CD4-positive, alpha-beta memory T cell (primary cell): ENCODE measurements around the gene FLT3LG. TPM values are rescaled to one million over a fixed set of nuclear protein-coding genes. Genes with fewer than 3 reads are reported as not detected.
A peak's percentile ranks its signal among the peaks of the same experiment; 100 is the strongest.
"Not testable (repeated sequence)": the region's sequence is repeated elsewhere in the genome, so short reads cannot be mapped to it uniquely, and the experiment has no call there.

Experiments
- CTCF ChIA-PET: fragments of 350-600 bp; sonication (Branson Sonifier 250); formaldehyde crosslinking; loops from one replicate; lab custom pipeline; 2021; ENCODE audit warnings: inconsistent platforms; ENCODE audit not compliant: partially characterized antibody; lab: Charles Lee
- POLR2A ChIA-PET: fragments of 350-600 bp; sonication (Branson Sonifier 250); formaldehyde crosslinking; loops from one replicate; lab custom pipeline; 2021; ENCODE audit not compliant: partially characterized antibody; lab: Charles Lee
- DNase-seq, 5 donors: peaks; one replicate each; pipeline versions ENCODE4 v3.0.0 to v3.0.0-alpha.2; 2020 to 2022; ENCODE audit warnings: mixed read lengths in 1 of 5
- H3K27ac ChIP-seq: one replicate; pipeline ENCODE4 v1.7.0; 2013; ENCODE audit warnings: low read depth, low read length
- H3K27me3 ChIP-seq: 2 replicates; pipeline ENCODE4 v1.7.0; 2013; ENCODE audit warnings: mild to moderate bottlenecking, low read length, moderate library complexity; ENCODE audit not compliant: insufficient read depth
- H3K36me3 ChIP-seq: 2 replicates; pipeline ENCODE4 v1.7.0; 2013; ENCODE audit warnings: mild to moderate bottlenecking, low read length, moderate library complexity; ENCODE audit not compliant: insufficient read depth
- H3K4me1 ChIP-seq: 2 replicates; pipeline ENCODE4 v1.7.0; 2013; ENCODE audit warnings: mild to moderate bottlenecking, low read length, moderate library complexity; ENCODE audit not compliant: insufficient read depth
- H3K4me3 ChIP-seq, 2 donors: one replicate each; pipeline ENCODE4 v1.7.0; 2013; ENCODE audit warnings: low read length in 2 of 2, mild to moderate bottlenecking in 1 of 2
- H3K9me3 ChIP-seq, 2 donors: one replicate each; pipeline ENCODE4 v1.7.0; 2013; ENCODE audit warnings: low read length in 2 of 2, control low read depth in 1 of 2; ENCODE audit not compliant: control insufficient read depth in 1 of 2
- H3K27ac Mint-ChIP-seq, 7 donors: one replicate each; pipeline ENCODE4 v1.8.0; 2020 to 2021; ENCODE audit warnings: mixed read lengths in 7 of 7, mild to moderate bottlenecking in 6 of 7, inconsistent platforms in 3 of 7, moderate library complexity in 3 of 7
- H3K27me3 Mint-ChIP-seq, 2 donors: one replicate each; pipeline ENCODE4 v1.8.0; 2020 to 2021; ENCODE audit warnings: mixed read lengths in 2 of 2
- H3K36me3 Mint-ChIP-seq, 2 donors: one replicate each; pipeline ENCODE4 v1.8.0; 2020 to 2021; ENCODE audit warnings: mixed read lengths in 2 of 2, inconsistent platforms in 1 of 2, mild to moderate bottlenecking in 1 of 2
- H3K4me1 Mint-ChIP-seq, 4 donors: one replicate each; pipeline ENCODE4 v1.8.0; 2020 to 2021; ENCODE audit warnings: mixed read lengths in 4 of 4, mild to moderate bottlenecking in 1 of 4
- H3K4me3 Mint-ChIP-seq, 8 donors: one replicate each; pipeline ENCODE4 v1.8.0; 2020 to 2021; ENCODE audit warnings: mixed read lengths in 8 of 8, mild to moderate bottlenecking in 7 of 8, moderate library complexity in 6 of 8, inconsistent platforms in 3 of 8
- H3K9me3 Mint-ChIP-seq, 8 donors: one replicate each; pipeline ENCODE4 v1.8.0; 2020 to 2021; ENCODE audit warnings: mixed read lengths in 8 of 8, mild to moderate bottlenecking in 5 of 8, inconsistent platforms in 3 of 8, moderate library complexity in 1 of 8
- intact Hi-C: fragments of 100-400 bp; cut with micrococcal nuclease; formaldehyde crosslinking; loops from one replicate; pipeline ENCODE4 v1.15.1; 2023
- polyA plus RNA-seq, 2 donors: library from polyadenylated mRNA; unstranded; fragments of 300-500 nt; fragmentation: Illumina TruSeq; gene quantifications; one replicate each; pipeline ENCODE4 v1.2.3, GENCODE V29; 2021
- total RNA-seq, 2 experiments: library from RNA; stranded (reverse); gene quantifications; one replicate each; pipeline ENCODE4 v1.2.3, GENCODE V29; 2021

Gene FLT3LG
- total and polyA plus RNA-seq, 4 experiments from 2014 or later = 114 to 252 (median 130) TPM

- peak overlapping the region in 1 of 8 donors; percentile 49 for H3K4me3 Mint-ChIP-seq
- no peak overlapping the region for H3K27ac ChIP-seq
- no peaks in the 10 kb centered on the region for H3K9me3 ChIP-seq
- DNase-seq = no peak
- POLR2A ChIA-PET = interaction anchor here (1.4 to 5.1 kb wide), 2 partner anchors 14 to 17 kb away, joined by 5 to 34 read pairs; no protein-coding TSS in a partner anchor
- H3K27me3 ChIP-seq = no peaks in the 10 kb centered on the region
- peaks cover 46% of the 10 kb centered on the region for H3K4me1 ChIP-seq
- H3K36me3 Mint-ChIP-seq = peaks cover 19 to 31% of the 10 kb centered on the region in 2 donors
- H3K4me1 Mint-ChIP-seq = peaks cover 19 to 62% (median 38%) of the 10 kb centered on the region in 4 donors
- CTCF ChIA-PET = interaction anchor here (1.2 to 15.5 kb wide), 3 partner anchors 10 to 91 kb away, joined by 3 to 227 read pairs (median 3); partner anchors contain the start of gene FLT3LG
- H3K27me3 Mint-ChIP-seq = no peaks in the 10 kb centered on the region
- intact Hi-C loops = no loop called here
- peaks cover 12% of the 10 kb centered on the region for H3K36me3 ChIP-seq
- peak overlapping the region in 5 of 7 donors; percentile 22 to 73 (median 60) for H3K27ac Mint-ChIP-seq
- no peaks in the 10 kb centered on the region for H3K9me3 Mint-ChIP-seq
- H3K4me3 ChIP-seq = no peak overlapping the region
Measured at GRCh38 chr19:49455773-49456172, 18.2 kb upstream of the FLT3LG start.

- POLR2A ChIA-PET = interaction anchor here (1.4 to 5.1 kb wide), 2 partner anchors 13 to 17 kb away, joined by 5 to 34 read pairs; no protein-coding TSS in a partner anchor
Measured at GRCh38 chr19:49456326-49456725, 17.7 kb upstream of the FLT3LG start.

GRCh38 chr19:49458567-49458903, 15.5 kb upstream of the FLT3LG start:
- CTCF ChIA-PET = interaction anchor here (1.1 to 2.8 kb wide), 3 partner anchors 11 to 20 kb away, joined by 3 to 20 read pairs (median 8); partner anchors contain the start of gene FLT3LG
- POLR2A ChIA-PET = interaction anchor here (0.8 to 5.1 kb wide), 6 partner anchors 8 to 17 kb away, joined by 3 to 34 read pairs (median 5); no protein-coding TSS in a partner anchor
- Histone ChIP-seq H3K4me1 (peaks cover 29% of the 10 kb centered on the region), H3K9me3 (no peaks in the 10 kb centered on the region), H3K27me3 (no peaks in the 10 kb centered on the region), H3K27ac (peak overlapping the region; percentile 33), H3K36me3 (peaks cover 12% of the 10 kb centered on the region), H3K4me3 (no peak overlapping the region)
- H3K9me3 Mint-ChIP-seq = no peaks in the 10 kb centered on the region
- DNase-seq = no peak
- intact Hi-C loops = no loop called here
- peak overlapping the region; percentile 60 to 85 (median 78) for H3K27ac Mint-ChIP-seq
- H3K4me1 Mint-ChIP-seq = peaks cover 9 to 38% (median 20%) of the 10 kb centered on the region in 4 donors
- H3K27me3 Mint-ChIP-seq = no peaks in the 10 kb centered on the region
- peaks cover 15 to 18% of the 10 kb centered on the region in 2 donors for H3K36me3 Mint-ChIP-seq
- peak overlapping the region in 1 of 8 donors; percentile 41 for H3K4me3 Mint-ChIP-seq

More at GRCh38 chr19:49456326-49456725, 17.7 kb upstream of the FLT3LG start:
- H3K4me3 Mint-ChIP-seq = peak overlapping the region in 1 of 8 donors; percentile 49
- intact Hi-C loops = no loop called here
- H3K27me3 Mint-ChIP-seq = no peaks in the 10 kb centered on the region
- Histone ChIP-seq H3K4me1 (peaks cover 43% of the 10 kb centered on the region), H3K4me3 (no peak overlapping the region), H3K27ac (no peak overlapping the region), H3K9me3 (no peaks in the 10 kb centered on the region), H3K36me3 (peaks cover 12% of the 10 kb centered on the region), H3K27me3 (no peaks in the 10 kb centered on the region)
- H3K4me1 Mint-ChIP-seq = peaks cover 19 to 57% (median 36%) of the 10 kb centered on the region in 4 donors
- peak overlapping the region in 6 of 7 donors; percentile 15 to 77 (median 46) for H3K27ac Mint-ChIP-seq
- peaks cover 19 to 30% of the 10 kb centered on the region in 2 donors for H3K36me3 Mint-ChIP-seq
- H3K9me3 Mint-ChIP-seq = no peaks in the 10 kb centered on the region
- CTCF ChIA-PET = interaction anchor here (1.2 to 15.5 kb wide), 3 partner anchors 11 to 90 kb away, joined by 3 to 227 read pairs (median 3); partner anchors contain the start of gene FLT3LG
- DNase-seq = no peak

- no peak overlapping the region for H3K27ac ChIP-seq
- Mint-ChIP-seq H3K27ac (peak overlapping the region in 2 of 7 donors; percentile 52 to 78), H3K4me1 (peaks cover 7 to 30% (median 15%) of the 10 kb centered on the region in 4 donors), H3K4me3 (no peak overlapping the region), H3K9me3 (no peaks in the 10 kb centered on the region), H3K36me3 (peaks cover 15 to 17% of the 10 kb centered on the region in 2 donors), H3K27me3 (no peaks in the 10 kb centered on the region)
- POLR2A ChIA-PET = interaction anchor here (5.1 kb wide), 1 partner anchor 10 kb away, joined by 34 read pairs; no protein-coding TSS in a partner anchor
- intact Hi-C loops = no loop called here
- CTCF ChIA-PET = interaction anchor here (1.5 to 2.8 kb wide), 3 partner anchors 10 to 14 kb away, joined by 4 to 20 read pairs (median 8); partner anchors contain the start of gene FLT3LG
- no peaks in the 10 kb centered on the region for H3K9me3 ChIP-seq
- H3K4me3 ChIP-seq = no peak overlapping the region
- H3K36me3 ChIP-seq = peaks cover 16% of the 10 kb centered on the region
- no peak for DNase-seq
- H3K27me3 ChIP-seq = no peaks in the 10 kb centered on the region
- peaks cover 21% of the 10 kb centered on the region for H3K4me1 ChIP-seq
Measured at GRCh38 chr19:49459388-49459787, 14.6 kb upstream of the FLT3LG start.

- H3K27me3 ChIP-seq, intact Hi-C loops, H3K9me3 Mint-ChIP-seq, H3K9me3 ChIP-seq, POLR2A ChIA-PET, H3K27ac Mint-ChIP-seq, H3K27me3 Mint-ChIP-seq, H3K4me3 Mint-ChIP-seq, H3K27ac ChIP-seq, DNase-seq, H3K4me3 ChIP-seq: not testable (repeated sequence)
- H3K36me3 ChIP-seq = peaks cover 29% of the 10 kb centered on the region
- Mint-ChIP-seq H3K4me1 (peaks cover 5 to 22% (median 14%) of the 10 kb centered on the region in 4 donors), H3K36me3 (peaks cover 10 to 21% of the 10 kb centered on the region in 2 donors)
- CTCF ChIA-PET = interaction anchor here (1.3 kb wide), 1 partner anchor 9 kb away, joined by 4 read pairs; no protein-coding TSS in a partner anchor
- H3K4me1 ChIP-seq = peaks cover 21% of the 10 kb centered on the region
Measured at GRCh38 chr19:49461130-49461529, 12.9 kb upstream of the FLT3LG start.

- H3K4me3 Mint-ChIP-seq = no peak overlapping the region
- no peaks in the 10 kb centered on the region for H3K27me3 ChIP-seq
- DNase-seq = no peak
- H3K36me3 ChIP-seq = peaks cover 29% of the 10 kb centered on the region
- no peak overlapping the region for H3K27ac ChIP-seq
- H3K4me1 ChIP-seq = peaks cover 22% of the 10 kb centered on the region
- POLR2A ChIA-PET = no interaction called here
- peaks cover 7 to 21% of the 10 kb centered on the region in 2 donors for H3K36me3 Mint-ChIP-seq
- H3K9me3 Mint-ChIP-seq = no peaks in the 10 kb centered on the region
- H3K4me1 Mint-ChIP-seq = peaks cover 5 to 20% (median 12%) of the 10 kb centered on the region in 4 donors
- H3K27ac Mint-ChIP-seq = no peak overlapping the region
- no peak overlapping the region for H3K4me3 ChIP-seq
- no peaks in the 10 kb centered on the region for H3K9me3 ChIP-seq
- no peaks in the 10 kb centered on the region for H3K27me3 Mint-ChIP-seq
- CTCF ChIA-PET = interaction anchor here (1.3 kb wide), 1 partner anchor 9 kb away, joined by 4 read pairs; no protein-coding TSS in a partner anchor
- intact Hi-C loops = no loop called here
Measured at GRCh38 chr19:49461656-49462055, 12.4 kb upstream of the FLT3LG start.

- Histone ChIP-seq H3K4me3 (no peak overlapping the region), H3K27me3 (no peaks in the 10 kb centered on the region), H3K36me3 (peaks cover 29% of the 10 kb centered on the region), H3K9me3 (no peaks in the 10 kb centered on the region), H3K27ac (no peak overlapping the region), H3K4me1 (peaks cover 30% of the 10 kb centered on the region)
- H3K4me3 Mint-ChIP-seq = no peak overlapping the region
- no peak for DNase-seq
- no peaks in the 10 kb centered on the region for H3K9me3 Mint-ChIP-seq
- ChIA-PET POLR2A (no interaction called here), CTCF (interaction anchor here (1.3 kb wide), 1 partner anchor 8 kb away, joined by 4 read pairs; no protein-coding TSS in a partner anchor)
- H3K36me3 Mint-ChIP-seq = peaks cover 3 to 19% of the 10 kb centered on the region in 2 donors
- H3K27ac Mint-ChIP-seq = peak overlapping the region in 6 of 7 donors; percentile 51 to 77 (median 67)
- H3K4me1 Mint-ChIP-seq = peaks cover 3 to 15% (median 9%) of the 10 kb centered on the region in 4 donors
- no peaks in the 10 kb centered on the region for H3K27me3 Mint-ChIP-seq
- intact Hi-C loops = no loop called here
Measured at GRCh38 chr19:49462492-49462891, 11.5 kb upstream of the FLT3LG start.
